Gastrocnemius medialis (tissue), 4 donors: Measurements from ENCODE around the gene PGAM2. TPM values are rescaled to one million over a fixed set of nuclear protein-coding genes. Genes with fewer than 3 reads are reported as not detected.
A peak's percentile ranks its signal among the peaks of the same experiment; 100 is the strongest.

Source experiments
- ATAC-seq, 2 donors: fragments of 150-250 bp; one replicate each; pipeline ENCODE4 v1.9.1; 2016
- DNase-seq, 2 donors: peaks; one replicate each; pipeline ENCODE4 v3.0.0-alpha.2; 2019
- H3K27ac ChIP-seq, 4 donors: fragments of 200-600 bp; sonication (generic); 1 replicate in 1 of 4; 2 replicates in 3 of 4; pipeline ENCODE4 v1.5.1; 2016 to 2018; ENCODE audit warnings: mild to moderate bottlenecking in 2 of 4, moderate library complexity in 1 of 4
- H3K27me3 ChIP-seq, 3 donors: fragments of 200-600 bp; sonication (generic) in 2 of 3; 1 replicate in 1 of 3; 2 replicates in 2 of 3; pipeline versions ENCODE4 v1.5.1 to v1.6.0; 2016 to 2019; ENCODE audit warnings: mild to moderate bottlenecking in 1 of 3, moderate library complexity in 1 of 3
- H3K36me3 ChIP-seq, 2 donors: fragments of 200-600 bp; sonication (generic) in 1 of 2; one replicate each; pipeline ENCODE4 v1.5.1; 2017 to 2018
- H3K4me1 ChIP-seq, 2 donors: fragments of 200-600 bp; sonication (generic) in 1 of 2; one replicate each; pipeline ENCODE4 v1.5.1; 2016 to 2017; ENCODE audit warnings: mild to moderate bottlenecking in 2 of 2
- H3K4me3 ChIP-seq, 4 donors: fragments of 200-600 bp; sonication (generic) in 3 of 4; 1 replicate in 1 of 4; 2 replicates in 3 of 4; pipeline ENCODE4 v1.5.1; 2016 to 2019; ENCODE audit warnings: mild to moderate bottlenecking in 2 of 4
- H3K9me3 ChIP-seq, 3 donors: fragments of 200-600 bp; sonication (generic) in 2 of 3; 1 replicate in 1 of 3; 2 replicates in 2 of 3; pipeline ENCODE4 v1.5.1; 2016 to 2019
- CTCF ChIP-seq, 5 experiments: fragments of 450-650 bp in 3 of 5; fragments of 200-600 bp in 2 of 5; sonication (generic) in 2 of 5; IDR thresholded peaks in 4 of 5; conservative IDR thresholded peaks in 1 of 5; 1 replicate in 4 of 5; 2 replicates in 1 of 5; pipeline ENCODE4 v1.5.1; 2016 to 2019; ENCODE audit warnings: antibody characterized with exemption in 5 of 5, mild to moderate bottlenecking in 3 of 5, moderate library complexity in 3 of 5
- POLR2A ChIP-seq, 2 donors: fragments of 450-650 bp; IDR thresholded peaks; one replicate each; pipeline ENCODE4 v1.6.1; 2017; ENCODE audit warnings: antibody characterized with exemption in 2 of 2, mild to moderate bottlenecking in 2 of 2, moderate library complexity in 2 of 2
- in situ Hi-C, 4 donors: fragments of 200-750 bp; cut with MboI; loops; one replicate each; pipeline versions ENCODE4 v1.15.0 to v1.8.0; 2017; ENCODE audit warnings: low sequenced_read_pairs in 4 of 4
- intact Hi-C: fragments of 100-400 bp; cut with DNase I; formaldehyde crosslinking; loops from one replicate; pipeline ENCODE4 v1.15.1; 2023; ENCODE audit warnings: low total_unique reads
- total RNA-seq, 4 donors: library from RNA; depleted of rRNA; stranded (reverse); fragments of >200 nt; gene quantifications; one replicate each; pipeline versions ENCODE4 v1.1.0 to v1.2.3, GENCODE V29; 2016

The PGAM2 gene
- total RNA-seq, 4 donors from 2014 or later, result 129 to 355 (median 306) TPM

DNA sequence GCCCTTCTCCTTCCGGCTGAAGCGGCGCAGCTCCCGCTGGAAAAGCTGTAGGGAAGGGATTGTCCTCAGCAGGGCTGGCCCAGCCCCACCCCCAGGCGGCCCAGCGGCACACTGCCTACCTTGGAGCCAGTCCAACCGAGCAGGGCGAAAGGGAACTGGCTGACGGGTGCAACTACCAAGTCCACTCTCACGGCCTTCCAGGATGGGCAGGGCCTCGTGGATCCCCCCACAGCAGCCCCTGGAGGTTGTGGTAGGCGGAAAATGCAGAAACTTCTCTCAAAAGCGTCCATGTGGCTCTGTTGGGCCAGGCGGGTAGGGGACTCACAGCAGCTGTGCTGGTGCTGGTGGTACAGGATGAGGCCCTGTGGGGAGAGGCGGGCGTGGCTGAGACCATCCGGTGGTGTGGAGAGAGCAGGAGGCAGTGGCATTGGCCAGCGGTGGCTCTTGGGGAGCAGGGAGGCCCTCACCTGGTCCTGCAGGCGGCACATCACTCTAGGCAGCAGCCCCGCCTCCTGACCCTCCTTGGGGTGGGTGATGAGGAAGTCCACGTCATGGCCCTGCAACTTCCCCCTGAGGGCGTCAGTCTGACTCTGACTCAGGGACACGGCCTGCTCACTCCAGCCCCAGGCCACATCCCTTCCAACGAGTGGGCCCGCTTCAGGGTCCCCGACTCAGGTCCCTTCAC is 8.4 kb upstream of the PGAM2 start:
- Histone ChIP-seq H3K4me3 (no peak overlapping the region), H3K27me3 (no peaks in the 10 kb centered on the region), H3K27ac (peak overlapping the region; percentile 71 to 87 (median 81)), H3K36me3 (peaks cover 0 to 29% of the 10 kb centered on the region in 2 donors), H3K4me1 (peaks cover 36 to 46% of the 10 kb centered on the region in 2 donors), H3K9me3 (no peaks in the 10 kb centered on the region)
- TF ChIP-seq CTCF (IDR thresholded peaks at IDR 0.05 in 4 of 5, conservative IDR thresholded peaks at IDR 0.05 in 1 of 5), result peak in 1 of 5 experiments; percentile 29
- peak in 1 of 2 donors; percentile 32 for TF ChIP-seq POLR2A (IDR thresholded peaks at IDR 0.05)
- DNase-seq, result peak; percentile 71 to 87
- in situ Hi-C loops, result no loop called here
- ATAC-seq, result peak; percentile 59 to 66
- intact Hi-C loops, result no loop called here

DNA sequence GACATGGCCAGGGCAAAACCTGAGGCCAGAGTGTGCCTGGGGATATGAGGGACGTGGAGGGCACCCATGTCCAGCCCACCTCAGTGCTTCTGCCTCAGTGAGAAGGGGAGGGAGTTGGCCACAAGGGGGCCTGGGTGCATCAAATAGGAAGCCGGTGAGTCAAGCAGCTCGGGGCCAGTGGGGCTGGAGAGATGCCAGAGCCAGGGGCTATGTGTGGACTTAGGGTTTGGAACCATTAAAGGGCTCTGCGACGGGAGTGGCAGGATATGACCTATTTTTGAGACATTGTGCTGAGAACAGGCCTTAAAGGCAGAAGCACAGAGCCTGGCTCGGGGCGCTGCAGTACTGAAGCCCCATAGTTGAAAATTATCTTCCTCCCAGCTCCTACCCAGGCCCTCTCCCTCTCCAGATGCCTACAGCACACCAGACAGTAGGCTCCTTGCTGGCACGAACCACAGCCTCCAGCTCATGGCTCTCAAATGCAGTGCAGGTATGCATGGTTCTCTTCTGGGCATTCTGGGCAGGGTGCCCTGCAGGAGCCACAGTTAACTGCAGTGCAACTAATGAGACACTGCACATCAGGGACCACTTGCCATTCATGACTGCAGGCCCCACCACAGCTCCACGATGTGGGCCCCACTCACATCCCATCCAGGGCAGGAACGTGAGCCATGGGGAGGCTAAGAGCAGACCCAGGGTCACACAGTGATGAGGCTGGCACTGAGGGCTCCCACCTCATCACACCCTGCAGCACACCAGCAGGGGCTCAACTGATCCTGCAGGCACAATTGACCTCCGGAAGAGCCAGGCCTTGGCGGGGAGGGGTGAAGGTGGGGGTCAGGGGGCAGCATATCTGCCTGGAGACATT is 7.2 kb upstream of the PGAM2 start:
- peak in 1 of 2 donors; percentile 37 for ATAC-seq
- H3K4me1 ChIP-seq, result peaks cover 30 to 43% of the 10 kb centered on the region in 2 donors
- H3K4me3 ChIP-seq, result no peak overlapping the region
- H3K36me3 ChIP-seq, result peaks cover 0 to 21% of the 10 kb centered on the region in 2 donors
- intact Hi-C loops, result no loop called here
- no peak for TF ChIP-seq POLR2A (IDR thresholded peaks at IDR 0.05)
- peak; percentile 37 to 69 (median 58) for TF ChIP-seq CTCF (IDR thresholded peaks at IDR 0.05 in 4 of 5, conservative IDR thresholded peaks at IDR 0.05 in 1 of 5)
- H3K27me3 ChIP-seq, result no peaks in the 10 kb centered on the region
- peak overlapping the region; percentile 71 to 87 (median 81) for H3K27ac ChIP-seq
- DNase-seq, result peak in 1 of 2 donors; percentile 77
- H3K9me3 ChIP-seq, result no peaks in the 10 kb centered on the region
- in situ Hi-C loops, result no loop called here

DNA sequence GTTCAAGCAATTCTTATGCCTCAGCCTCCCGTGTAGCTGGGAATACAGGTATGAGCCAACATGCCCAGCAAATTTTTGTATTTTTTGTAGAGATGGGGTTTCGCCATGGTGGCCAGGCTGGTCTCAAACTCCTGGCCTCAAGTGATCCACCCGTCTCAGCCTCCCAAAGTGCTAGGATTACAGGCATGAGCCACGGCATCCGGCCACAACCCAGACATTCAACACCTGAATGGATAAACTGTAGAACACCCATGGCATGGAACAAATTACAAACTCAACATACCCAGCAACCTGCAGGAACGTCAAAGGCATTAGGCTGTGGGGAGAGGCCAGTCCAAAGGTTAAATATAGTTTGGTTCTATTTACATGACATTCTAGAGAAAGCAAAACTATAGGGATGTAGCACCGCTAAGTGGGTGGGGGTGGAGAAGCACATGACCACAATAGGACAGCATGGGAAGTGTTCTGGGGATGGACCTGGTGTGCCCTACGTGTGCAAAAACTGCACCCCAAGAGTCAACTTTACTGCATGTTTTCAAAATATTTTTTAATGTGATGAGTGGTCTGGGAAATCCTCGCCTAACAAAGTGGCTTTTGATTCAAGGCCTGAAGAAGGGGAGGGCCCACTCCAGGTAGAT is 6.5 kb upstream of the PGAM2 start:
- intact Hi-C loops (no loop called here), in situ Hi-C loops (no loop called here)
- H3K27me3 ChIP-seq, result no peaks in the 10 kb centered on the region
- ATAC-seq, result no peak
- peaks cover 0 to 14% of the 10 kb centered on the region in 2 donors for H3K36me3 ChIP-seq
- TF ChIP-seq POLR2A (IDR thresholded peaks at IDR 0.05) (no peak), CTCF (IDR thresholded peaks at IDR 0.05 in 4 of 5, conservative IDR thresholded peaks at IDR 0.05 in 1 of 5) (no peak)
- DNase-seq, result no peak
- peaks cover 38 to 46% of the 10 kb centered on the region in 2 donors for H3K4me1 ChIP-seq
- H3K9me3 ChIP-seq, result no peaks in the 10 kb centered on the region
- no peak overlapping the region for H3K4me3 ChIP-seq
- H3K27ac ChIP-seq, result peak overlapping the region; percentile 71 to 87 (median 81)

GRCh38 chr7:44068054-44068453 is 2.7 kb upstream of the PGAM2 start:
- TF ChIP-seq POLR2A (IDR thresholded peaks at IDR 0.05) (no peak), CTCF (IDR thresholded peaks at IDR 0.05 in 4 of 5, conservative IDR thresholded peaks at IDR 0.05 in 1 of 5) (no peak)
- Histone ChIP-seq H3K4me3 (no peak overlapping the region), H3K27me3 (no peaks in the 10 kb centered on the region), H3K9me3 (no peaks in the 10 kb centered on the region), H3K36me3 (no peaks in the 10 kb centered on the region), H3K4me1 (peaks cover 60 to 73% of the 10 kb centered on the region in 2 donors), H3K27ac (peak overlapping the region in 3 of 4 donors; percentile 88 to 95 (median 93))
- intact Hi-C loops, result loop anchor here (5.0 kb wide), 2 partner anchors 254 to 514 kb away; partner anchors contain the start of gene TMED4
- DNase-seq, result peak in 1 of 2 donors; percentile 59
- in situ Hi-C loops, result no loop called here
- ATAC-seq, result peak; percentile 17 to 20
